KOPT-K1 (cell line): ENCODE measurements around the gene PRKD1.

Experiments
- H3K27ac ChIP-seq: fragments of 200-600 bp; sonication (generic); 2 replicates; pipeline ENCODE4 v1.5.1; 2016; ENCODE audit warnings: antibody characterized with exemption, mild to moderate bottlenecking, low read depth, low read length; ENCODE audit not compliant: poor library complexity, severe bottlenecking
- H3K36me3 ChIP-seq: fragments of 200-600 bp; sonication (generic); 2 replicates; pipeline ENCODE4 v1.5.1; 2017; ENCODE audit warnings: antibody characterized with exemption, mild to moderate bottlenecking, low read length, moderate library complexity; ENCODE audit not compliant: insufficient read depth
- H3K9me3 ChIP-seq: fragments of 200-600 bp; sonication (generic); 2 replicates; pipeline ENCODE4 v1.5.1; 2017; ENCODE audit warnings: antibody characterized with exemption, low read length, mild to moderate bottlenecking; ENCODE audit not compliant: insufficient read depth, poor library complexity, severe bottlenecking

PRKD1 gene

DNA sequence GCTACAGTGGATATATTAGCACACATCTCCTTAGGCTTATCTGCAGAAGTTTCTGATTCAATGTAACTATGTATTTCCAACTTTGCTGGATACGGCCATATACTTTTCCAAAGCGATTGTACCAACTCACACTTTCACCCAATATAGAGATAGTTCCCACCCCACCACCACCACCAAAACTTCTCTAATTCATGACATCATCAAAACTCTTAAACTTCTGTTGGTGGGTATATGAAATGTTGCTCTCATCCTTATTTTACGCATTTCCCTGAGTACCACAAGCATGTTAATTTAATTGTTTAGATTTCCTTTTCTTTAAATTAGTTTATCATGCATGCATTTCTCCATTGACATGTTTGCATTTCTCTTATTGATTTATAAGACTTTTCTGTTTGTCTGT lies 95.6 kb downstream of the PRKD1 start:
- Histone ChIP-seq H3K9me3 (no peaks in the 10 kb centered on the region), H3K27ac (no peak overlapping the region), H3K36me3 (no peaks in the 10 kb centered on the region)

DNA sequence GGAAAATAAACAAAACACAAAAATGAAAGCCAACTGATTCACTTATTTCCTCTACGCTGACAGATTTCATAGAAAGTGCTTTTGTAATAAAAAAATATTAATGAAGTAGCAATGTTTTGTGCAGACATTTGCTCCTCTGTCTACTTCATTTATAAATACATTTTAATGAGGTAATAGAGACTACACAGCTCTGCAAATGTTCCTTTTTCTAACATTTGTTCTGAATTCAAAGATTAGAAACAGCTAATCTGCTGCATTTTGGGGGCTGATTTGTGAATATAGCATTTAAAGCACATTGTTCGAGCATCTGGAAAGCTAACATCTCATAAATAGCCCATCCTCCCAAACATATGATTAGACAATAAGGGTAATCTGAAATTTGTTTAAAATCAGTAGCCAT lies 97.8 kb downstream of the PRKD1 start:
- H3K27ac ChIP-seq, result no peak overlapping the region
- H3K9me3 ChIP-seq, result no peaks in the 10 kb centered on the region
- H3K36me3 ChIP-seq, result no peaks in the 10 kb centered on the region

DNA sequence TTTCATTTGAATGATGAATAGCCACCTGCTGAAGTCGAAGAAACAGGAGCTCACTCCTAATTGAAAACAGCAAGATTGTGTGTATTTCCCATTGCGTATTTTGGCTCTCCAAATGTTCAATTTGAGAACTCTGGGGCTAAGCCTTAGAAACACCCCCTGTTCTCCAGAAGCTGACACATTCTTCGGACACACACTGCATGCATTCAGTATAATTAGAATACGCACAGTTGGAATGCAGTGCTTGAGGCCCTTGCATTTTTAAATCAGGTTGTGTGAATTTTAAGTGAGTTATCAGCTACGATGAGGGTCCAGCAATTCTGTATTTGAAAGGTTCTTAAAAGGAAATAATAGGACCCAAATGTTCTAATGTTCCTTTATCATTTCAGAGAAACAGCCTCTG lies 103.8 kb downstream of the PRKD1 start:
- H3K36me3 ChIP-seq, result no peaks in the 10 kb centered on the region
- H3K9me3 ChIP-seq, result no peaks in the 10 kb centered on the region
- no peak overlapping the region for H3K27ac ChIP-seq

DNA sequence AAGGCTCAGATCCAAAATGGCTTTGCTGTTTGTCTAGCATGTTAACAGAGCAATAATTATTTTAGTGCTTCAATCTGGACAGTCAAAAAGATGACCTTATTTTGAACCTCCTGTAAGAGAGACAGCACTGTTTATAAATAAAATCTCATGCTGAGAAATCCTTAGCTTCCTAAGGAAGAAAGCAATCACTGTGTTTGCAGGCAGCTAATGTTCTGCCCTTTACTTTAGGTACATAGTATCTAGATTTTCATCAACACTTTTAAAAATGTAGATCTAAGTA lies 105.3 kb downstream of the PRKD1 start:
- no peaks in the 10 kb centered on the region for H3K36me3 ChIP-seq
- H3K9me3 ChIP-seq, result no peaks in the 10 kb centered on the region
- H3K27ac ChIP-seq, result no peak overlapping the region

DNA sequence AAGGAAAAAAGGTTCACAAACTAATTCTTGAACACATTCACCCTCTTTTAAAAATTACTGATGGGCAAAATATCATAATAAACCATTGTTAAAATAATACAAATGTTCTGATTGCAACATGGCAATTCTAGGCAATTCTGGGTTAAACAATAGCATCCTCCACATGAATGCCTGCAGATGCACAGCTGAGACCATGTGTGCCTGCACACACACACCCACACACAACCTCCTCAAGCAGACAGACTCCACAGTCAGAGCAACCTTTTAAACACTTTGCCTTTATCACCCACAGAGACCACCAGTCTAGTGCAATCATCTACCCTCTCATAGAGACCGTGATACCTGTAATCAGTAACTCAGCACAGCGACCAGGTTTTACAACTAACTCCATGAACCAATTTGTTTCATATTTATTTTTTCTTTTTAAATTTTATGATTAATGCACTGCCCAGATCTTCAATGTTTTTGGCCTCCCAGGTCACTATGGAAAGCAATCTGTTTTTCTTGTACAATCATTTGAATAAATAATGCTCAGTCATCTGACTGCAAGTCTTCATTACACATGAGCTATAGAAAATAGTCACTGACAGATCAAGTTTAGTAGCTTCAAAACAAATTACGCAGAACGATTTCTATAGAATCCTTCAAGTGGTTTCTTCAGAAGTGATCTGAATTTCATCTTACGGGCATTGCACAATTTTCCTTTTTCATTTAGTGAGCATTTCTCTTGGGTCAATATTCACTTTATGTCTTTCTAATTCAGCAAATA lies 105.8 kb downstream of the PRKD1 start:
- Histone ChIP-seq H3K36me3 (no peaks in the 10 kb centered on the region), H3K9me3 (no peaks in the 10 kb centered on the region), H3K27ac (no peak overlapping the region)

DNA sequence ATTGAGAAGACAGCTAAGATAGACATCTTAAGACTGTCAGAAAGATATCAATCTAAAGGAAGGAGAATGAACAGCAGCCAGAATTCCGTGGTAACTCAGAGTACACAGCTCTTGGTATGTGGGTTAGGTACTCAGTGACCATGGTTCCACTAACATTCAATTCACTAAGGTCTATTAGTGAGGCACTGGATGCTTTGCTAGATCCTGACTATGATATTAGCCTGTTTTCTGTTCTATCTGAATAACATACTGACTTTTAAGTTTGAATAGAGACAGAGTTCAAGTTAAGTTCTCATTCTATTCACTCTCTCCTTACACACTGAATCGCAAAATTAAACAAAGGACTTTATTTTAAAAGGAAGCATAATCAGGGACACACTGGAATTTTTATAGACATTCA lies 106.4 kb downstream of the PRKD1 start:
- Histone ChIP-seq H3K27ac (no peak overlapping the region), H3K9me3 (no peaks in the 10 kb centered on the region), H3K36me3 (no peaks in the 10 kb centered on the region)

DNA sequence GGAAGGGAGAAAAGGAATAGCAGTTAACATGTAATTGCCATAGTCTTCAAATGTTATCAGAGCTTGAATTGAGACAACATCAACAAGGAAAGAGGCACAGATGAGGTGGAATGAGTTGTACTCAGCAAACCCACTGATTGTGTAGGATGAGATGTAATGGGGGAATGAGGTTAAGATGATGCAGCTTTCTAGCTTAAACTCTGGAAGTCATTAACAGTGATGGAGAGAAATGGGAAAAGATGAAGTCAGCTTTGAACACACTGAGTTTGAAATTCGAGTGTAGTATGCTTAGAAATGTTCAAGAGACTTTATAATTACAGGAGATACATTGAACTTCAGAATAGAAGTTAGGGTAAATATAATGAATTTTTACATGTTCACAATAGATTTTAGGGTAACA lies 106.9 kb downstream of the PRKD1 start:
- no peak overlapping the region for H3K27ac ChIP-seq
- H3K36me3 ChIP-seq, result no peaks in the 10 kb centered on the region
- H3K9me3 ChIP-seq, result no peaks in the 10 kb centered on the region

DNA sequence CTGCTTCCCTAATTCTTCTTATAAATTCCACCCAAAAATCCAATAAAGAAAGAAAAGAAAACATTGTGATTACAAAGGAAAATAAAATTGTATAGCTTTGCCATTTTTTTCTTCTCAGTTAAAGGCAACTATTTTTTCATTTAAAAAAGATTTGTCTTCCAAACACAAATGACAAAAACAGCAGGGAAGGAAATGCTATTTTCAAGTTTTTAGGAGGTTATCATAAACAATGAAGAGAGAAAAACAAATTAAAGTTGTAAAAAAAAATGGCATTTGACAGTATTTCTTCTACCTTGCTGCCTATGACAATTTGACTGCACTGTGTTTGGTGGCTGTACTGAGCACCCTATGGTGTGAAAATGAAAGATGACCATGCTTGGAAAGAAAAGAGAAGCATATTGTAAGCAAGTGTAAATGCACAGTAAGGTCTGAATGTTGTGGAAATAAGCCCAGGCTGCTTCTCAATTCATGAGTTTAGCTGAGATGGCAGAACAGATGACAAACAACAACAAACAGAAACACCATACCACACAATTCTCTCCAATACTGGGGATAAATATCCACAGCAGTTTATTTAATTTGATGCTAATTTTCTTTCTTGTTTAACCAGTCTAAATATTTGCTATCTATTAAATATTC lies 109.8 kb downstream of the PRKD1 start:
- H3K9me3 ChIP-seq, result no peaks in the 10 kb centered on the region
- H3K27ac ChIP-seq, result no peak overlapping the region
- no peaks in the 10 kb centered on the region for H3K36me3 ChIP-seq

DNA sequence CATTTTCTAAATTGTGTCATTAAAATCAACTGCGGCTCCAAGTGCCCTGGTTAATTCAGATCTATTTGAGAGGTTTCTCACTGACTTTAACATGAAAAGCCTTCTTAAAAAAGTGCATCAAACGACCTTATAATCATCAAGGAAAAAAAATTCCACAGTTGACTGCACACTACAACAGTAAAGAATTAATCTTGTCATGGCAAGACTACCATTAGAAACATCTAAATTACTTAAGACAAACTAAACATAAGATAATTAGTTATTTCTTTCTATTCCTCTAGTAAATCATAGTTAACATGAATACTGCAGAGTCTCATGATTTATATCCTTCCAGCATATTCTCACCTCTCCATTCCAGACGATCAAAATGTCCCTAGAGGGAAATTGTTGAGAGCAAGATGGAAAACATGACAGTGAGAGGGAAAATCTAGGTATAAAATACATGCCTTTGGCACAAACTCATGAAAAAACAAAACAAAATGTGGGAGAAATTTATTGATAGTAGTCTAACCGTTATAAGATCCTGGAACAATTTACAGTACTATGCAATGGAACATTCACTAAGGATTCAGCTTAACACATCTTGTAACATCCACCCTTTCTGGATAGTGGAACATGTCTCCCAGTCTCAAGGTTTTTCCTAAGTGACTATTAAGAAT lies 112.5 kb downstream of the PRKD1 start:
- Histone ChIP-seq H3K9me3 (no peaks in the 10 kb centered on the region), H3K27ac (no peak overlapping the region), H3K36me3 (no peaks in the 10 kb centered on the region)

DNA sequence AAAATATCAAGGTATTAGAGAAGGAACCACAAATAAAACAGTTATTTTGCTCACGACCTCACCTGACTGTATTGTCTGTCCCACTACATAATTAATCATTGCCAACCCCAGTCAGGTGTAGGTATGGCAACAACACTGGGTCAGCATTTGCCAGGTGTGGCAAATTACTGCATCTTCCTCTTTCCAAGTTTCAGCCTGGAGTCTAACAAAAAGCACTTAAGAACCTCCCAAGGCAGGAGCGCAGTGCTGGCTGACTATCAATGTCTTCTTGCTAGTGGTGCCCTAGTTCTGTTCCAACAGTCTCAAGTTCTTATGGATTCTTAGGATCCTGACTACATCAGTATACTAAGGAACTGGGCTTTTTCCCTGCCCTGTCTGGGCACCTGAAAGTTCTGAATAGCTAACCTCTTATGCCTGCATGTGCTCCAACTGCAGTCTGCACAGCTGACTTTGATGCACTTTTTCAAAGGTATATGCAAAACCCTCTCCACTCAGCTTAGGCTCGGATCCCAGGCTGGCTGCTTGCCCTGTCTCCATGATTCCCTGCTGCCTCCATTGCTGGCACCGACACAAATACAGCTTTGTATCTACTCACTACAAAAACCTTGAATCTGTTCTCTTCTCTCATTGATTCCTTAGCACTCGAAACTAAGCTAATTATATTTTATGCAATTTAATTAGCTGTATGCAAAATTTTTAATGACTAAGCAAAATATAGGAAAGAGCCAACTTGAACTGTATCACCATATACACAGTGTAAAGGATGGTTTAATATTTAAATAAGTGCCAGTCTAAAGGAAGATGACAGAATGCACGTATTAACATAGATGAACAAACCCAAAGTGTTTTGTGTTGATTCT lies 113.3 kb downstream of the PRKD1 start:
- Histone ChIP-seq H3K36me3 (no peaks in the 10 kb centered on the region), H3K27ac (no peak overlapping the region), H3K9me3 (no peaks in the 10 kb centered on the region)

DNA sequence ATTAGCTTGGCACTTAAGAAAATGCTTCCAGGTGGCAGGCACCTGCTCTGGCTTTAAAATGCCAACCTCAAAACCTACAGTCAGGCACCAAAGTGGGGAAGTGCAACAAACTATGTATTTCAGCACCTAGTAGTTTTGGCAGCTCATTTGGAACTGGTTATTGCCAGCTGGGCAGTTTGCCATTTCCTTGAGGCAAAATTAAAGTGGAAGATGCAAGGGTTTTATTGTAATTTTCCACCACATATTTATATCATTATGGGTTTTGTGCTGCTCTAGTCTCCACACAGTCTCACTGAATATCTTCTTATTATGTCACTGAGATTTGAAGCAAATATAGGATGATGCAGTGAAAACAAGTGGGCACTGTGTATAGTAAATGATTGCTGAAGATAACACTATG lies 117.0 kb downstream of the PRKD1 start:
- no peak overlapping the region for H3K27ac ChIP-seq
- H3K9me3 ChIP-seq, result no peaks in the 10 kb centered on the region
- no peaks in the 10 kb centered on the region for H3K36me3 ChIP-seq

DNA sequence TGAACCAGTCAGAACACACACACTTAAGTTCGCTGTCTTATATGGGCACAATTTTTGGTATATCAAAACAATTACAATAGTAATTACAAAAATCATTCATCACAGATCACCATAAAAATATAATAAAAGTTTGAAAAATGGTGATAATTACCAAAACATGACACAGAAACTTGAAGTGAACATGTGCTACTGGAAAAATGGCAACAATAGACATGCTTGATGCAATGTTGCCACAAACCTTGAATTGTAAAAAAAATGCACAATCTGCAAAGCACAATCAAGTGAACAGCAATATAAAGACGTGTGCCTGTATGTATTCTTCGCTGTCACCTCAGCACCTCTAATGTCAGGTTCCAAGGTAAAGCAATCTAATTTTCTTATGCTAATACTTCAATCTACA lies 117.6 kb downstream of the PRKD1 start:
- H3K27ac ChIP-seq, result no peak overlapping the region

DNA sequence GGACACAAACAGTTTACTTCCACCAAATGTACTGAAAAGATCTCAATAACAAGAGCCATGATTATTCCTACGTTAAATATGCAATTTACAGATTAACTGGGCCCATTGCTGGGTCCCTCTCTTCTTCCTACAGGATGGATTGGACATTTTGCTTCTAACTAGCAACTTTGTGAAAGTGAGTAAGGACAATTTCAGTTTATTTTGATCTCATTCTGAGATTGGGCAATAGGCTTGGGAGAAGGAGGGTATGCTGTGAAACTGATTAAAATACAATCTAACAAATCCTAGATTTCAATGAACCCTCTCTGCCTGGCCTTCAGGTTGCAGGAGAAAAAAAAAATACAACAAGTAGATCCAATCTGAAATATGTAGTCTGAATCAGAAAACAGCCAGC lies 121.5 kb downstream of the PRKD1 start:
- no peak overlapping the region for H3K27ac ChIP-seq
- no peaks in the 10 kb centered on the region for H3K36me3 ChIP-seq

More for the DNA sequence above, 117.6 kb downstream of the PRKD1 start:
- H3K36me3 ChIP-seq, result no peaks in the 10 kb centered on the region
- no peaks in the 10 kb centered on the region for H3K9me3 ChIP-seq

DNA sequence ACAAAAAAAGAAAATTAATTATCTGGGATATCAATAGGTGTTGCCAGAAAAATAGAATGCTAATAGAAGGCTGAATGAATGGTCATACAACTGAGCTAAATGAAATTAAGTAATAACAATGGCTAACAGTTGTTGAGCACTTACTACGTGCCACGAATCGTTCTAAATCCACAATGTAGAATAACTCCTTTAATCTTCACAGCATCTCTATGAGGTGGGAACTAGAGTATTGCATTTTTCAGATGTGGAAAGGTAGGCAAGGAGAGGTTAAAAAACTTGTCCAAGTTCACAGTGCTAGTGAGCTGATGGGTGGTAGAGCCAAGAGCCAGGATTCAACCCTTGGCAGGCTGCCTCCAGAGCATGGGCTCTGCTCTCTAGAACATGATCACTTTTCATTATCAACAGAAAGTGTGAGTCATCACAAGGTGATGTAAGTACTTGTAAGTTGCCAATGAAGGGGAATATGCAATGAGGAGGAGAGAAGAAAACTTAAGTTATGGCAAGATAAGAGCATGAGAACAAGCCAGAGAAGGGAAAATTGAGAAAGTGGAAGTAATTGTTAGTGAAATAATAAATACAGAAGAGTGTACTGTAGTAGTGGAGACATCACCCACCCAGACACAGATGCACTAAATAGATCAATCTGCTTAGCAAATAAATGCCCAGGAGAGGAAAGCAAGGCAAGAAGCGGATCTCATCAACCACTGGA lies 122.1 kb downstream of the PRKD1 start:
- no peaks in the 10 kb centered on the region for H3K9me3 ChIP-seq
- H3K27ac ChIP-seq, result no peak overlapping the region

More for the DNA sequence above, 121.5 kb downstream of the PRKD1 start:
- no peaks in the 10 kb centered on the region for H3K9me3 ChIP-seq

More for the DNA sequence above, 122.1 kb downstream of the PRKD1 start:
- no peaks in the 10 kb centered on the region for H3K36me3 ChIP-seq
